GM20000 (cell line): ENCODE data around the gene OPTC.

ENCODE experiments used
- DNase-seq: peaks from one replicate; pipeline ENCODE4 v3.0.0; 2012; ENCODE audit warnings: low spot score
- TF ChIP-seq, protein P1 (sequence below): IDR thresholded peaks from 2 replicates; pipeline ENCODE4 v1.5.1; 2012; ENCODE audit warnings: mild to moderate bottlenecking, control low read depth; ENCODE audit errors: extremely low read depth, missing control alignments

Gene OPTC

DNA sequence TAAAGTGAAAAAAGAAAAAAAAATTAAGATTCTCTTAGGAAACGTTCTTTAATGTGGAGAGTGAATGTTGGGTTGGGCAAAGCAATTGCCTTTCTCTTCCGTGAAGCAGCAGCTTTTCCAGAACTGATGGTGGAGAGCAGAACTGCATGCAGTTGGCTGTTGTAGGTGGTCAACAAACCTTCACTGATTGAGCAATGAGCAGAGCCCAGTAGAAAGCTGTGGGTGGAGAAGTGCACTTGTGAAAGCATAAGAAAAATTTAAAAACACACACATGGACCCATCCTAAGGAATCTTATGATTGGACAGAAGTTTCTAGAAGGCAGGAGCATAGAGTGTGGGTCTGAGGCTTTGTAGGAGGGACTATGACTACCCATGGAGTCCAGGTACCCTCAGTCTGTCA is 13.9 kb upstream of the OPTC start:
- no peak for DNase-seq
- TF ChIP-seq, protein P1, sequence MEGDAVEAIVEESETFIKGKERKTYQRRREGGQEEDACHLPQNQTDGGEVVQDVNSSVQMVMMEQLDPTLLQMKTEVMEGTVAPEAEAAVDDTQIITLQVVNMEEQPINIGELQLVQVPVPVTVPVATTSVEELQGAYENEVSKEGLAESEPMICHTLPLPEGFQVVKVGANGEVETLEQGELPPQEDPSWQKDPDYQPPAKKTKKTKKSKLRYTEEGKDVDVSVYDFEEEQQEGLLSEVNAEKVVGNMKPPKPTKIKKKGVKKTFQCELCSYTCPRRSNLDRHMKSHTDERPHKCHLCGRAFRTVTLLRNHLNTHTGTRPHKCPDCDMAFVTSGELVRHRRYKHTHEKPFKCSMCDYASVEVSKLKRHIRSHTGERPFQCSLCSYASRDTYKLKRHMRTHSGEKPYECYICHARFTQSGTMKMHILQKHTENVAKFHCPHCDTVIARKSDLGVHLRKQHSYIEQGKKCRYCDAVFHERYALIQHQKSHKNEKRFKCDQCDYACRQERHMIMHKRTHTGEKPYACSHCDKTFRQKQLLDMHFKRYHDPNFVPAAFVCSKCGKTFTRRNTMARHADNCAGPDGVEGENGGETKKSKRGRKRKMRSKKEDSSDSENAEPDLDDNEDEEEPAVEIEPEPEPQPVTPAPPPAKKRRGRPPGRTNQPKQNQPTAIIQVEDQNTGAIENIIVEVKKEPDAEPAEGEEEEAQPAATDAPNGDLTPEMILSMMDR = no peak

- TF ChIP-seq, protein P1 = no peak
- no peak for DNase-seq
Observed at GRCh38 chr1:203480525-203481084, 13.3 kb upstream of the OPTC start.

- TF ChIP-seq, protein P1 = no peak
- DNase-seq = no peak
Observed at GRCh38 chr1:203481196-203481595, 12.8 kb upstream of the OPTC start.

- TF ChIP-seq, protein P1 = no peak
- no peak for DNase-seq
Observed at GRCh38 chr1:203486618-203487370, 7.2 kb upstream of the OPTC start.

GRCh38 chr1:203488539-203488938 is 5.4 kb upstream of the OPTC start:
- no peak for DNase-seq
- TF ChIP-seq, protein P1 = no peak

DNA sequence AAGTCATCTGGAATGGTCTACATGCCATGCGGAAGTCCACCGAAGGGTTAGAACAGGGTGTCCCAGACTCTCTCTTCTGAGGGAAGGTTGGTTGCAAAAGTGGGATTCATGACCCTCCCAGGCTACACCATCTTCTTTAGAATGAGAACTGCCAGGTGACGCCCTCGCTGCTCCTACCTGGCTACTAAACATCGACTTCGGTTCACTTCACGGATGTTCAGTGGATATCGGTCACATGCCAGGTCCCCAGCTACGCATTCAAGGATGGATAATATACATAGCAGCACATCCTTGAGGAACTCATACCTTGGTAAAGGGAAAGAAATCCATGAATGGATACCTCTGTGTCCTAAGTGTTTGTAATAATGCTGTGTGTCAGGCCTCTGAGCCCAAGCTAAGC is 3.3 kb upstream of the OPTC start:
- no peak for DNase-seq
- TF ChIP-seq, protein P1 = no peak

- TF ChIP-seq, protein P1 = no peak
- no peak for DNase-seq
Observed at GRCh38 chr1:203491664-203492063, 2.3 kb upstream of the OPTC start.
